Stimulated activated CD4-positive, alpha-beta T cell treated with anti-CD3 and anti-CD28 coated beads, Interleukin-15, amount 100 ng/mL, for 48 hours (primary cell): Measurements from ENCODE around the gene MTUS2.

ENCODE experiments used
- DNase-seq, 2 donors: peaks; one replicate each; pipeline ENCODE4 v3.0.0-alpha.2; 2020; ENCODE audit warnings: low read depth in 2 of 2

MTUS2 gene

GRCh38 chr13:29546662-29547061 lies 726.5 kb downstream of the MTUS2 start:
- DNase-seq, result no peak

GRCh38 chr13:29547153-29547552 lies 727.0 kb downstream of the MTUS2 start:
- no peak for DNase-seq

DNA sequence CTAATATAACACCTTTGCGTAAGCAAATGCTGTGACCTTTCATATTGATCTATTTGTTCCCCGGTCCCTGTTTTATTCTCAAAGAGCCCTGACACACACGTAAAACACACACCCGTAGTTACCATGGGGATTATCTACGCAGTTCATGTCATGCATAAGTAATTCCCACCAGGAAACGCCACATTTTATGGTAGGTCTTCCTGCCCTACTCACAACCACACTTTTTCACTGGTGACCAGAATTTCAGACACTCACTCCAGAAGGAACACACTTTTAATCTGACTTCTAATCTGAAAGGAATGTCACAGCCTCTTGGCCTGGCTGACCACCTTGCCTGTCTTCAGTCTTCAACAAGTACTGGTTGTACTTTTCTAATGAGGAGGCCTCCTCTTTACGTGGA lies 728.6 kb downstream of the MTUS2 start:
- DNase-seq, result no peak

DNA sequence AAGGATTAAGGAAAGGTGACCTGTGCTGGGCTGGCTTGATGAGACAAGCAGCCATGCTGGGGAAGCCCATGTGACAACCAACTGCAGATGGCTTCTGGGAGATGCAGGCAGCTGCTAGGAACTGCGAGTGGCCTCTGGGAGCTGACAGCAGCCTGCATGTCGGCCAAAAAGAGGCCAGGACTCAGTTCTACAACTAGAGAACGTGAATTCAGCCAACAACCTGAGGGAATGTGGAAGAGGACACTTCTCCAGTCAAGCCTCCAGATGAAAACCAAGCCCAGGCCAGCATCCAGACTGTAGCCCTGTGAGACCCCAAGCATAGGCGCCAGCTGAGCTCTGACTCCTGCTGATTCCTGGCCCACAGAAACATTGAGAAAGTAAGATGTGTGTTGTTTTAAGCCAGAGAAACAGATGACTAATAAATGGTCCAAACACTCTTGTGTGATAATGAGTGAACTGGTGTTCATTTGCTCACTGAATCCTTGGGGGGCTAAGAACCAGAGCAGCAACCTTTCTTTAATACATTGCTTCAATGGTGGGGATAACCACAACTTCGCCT lies 730.4 kb downstream of the MTUS2 start:
- DNase-seq, result no peak

DNA sequence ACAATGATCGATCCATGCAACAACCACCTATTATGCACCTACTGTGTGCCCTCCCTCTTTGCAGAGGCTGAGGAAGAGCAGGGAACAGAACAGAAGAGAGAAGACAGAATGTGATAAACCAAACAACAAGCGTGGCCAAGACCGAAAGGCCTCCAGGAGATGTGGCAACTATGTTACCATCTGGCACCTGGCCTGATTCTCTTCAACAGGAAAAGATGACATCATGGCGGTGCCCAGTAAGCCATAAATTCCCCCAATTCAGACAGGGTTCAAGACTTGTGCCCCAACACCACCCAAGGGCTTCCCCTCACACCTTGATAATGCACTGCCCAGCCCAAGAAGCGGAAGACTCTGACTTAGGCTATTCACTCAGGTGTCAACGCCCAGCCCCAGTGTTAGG lies 731.1 kb downstream of the MTUS2 start:
- no peak for DNase-seq
